ENCODE results near the gene FRMD1. TPM values are rescaled to one million over a fixed set of nuclear protein-coding genes. Genes with fewer than 3 reads are reported as not detected.

The FRMD1 gene
- polyA plus RNA-seq, 1 experiment = not detected

- ChIA-PET POLR2A (no interaction called here), CTCF (interaction anchor here (0.7 kb wide), 1 partner anchor 1244 kb away, joined by 3 read pairs; no protein-coding TSS in a partner anchor)
Observed at GRCh38 chr6:168027521-168027920, 51.5 kb downstream of the FRMD1 start.

GRCh38 chr6:168026925-168027324 is 52.1 kb downstream of the FRMD1 start:
- H3K27me3 ChIP-seq (ENCODE audit: control insufficient read depth, insufficient read depth, low read length) = peaks cover 3% of the 10 kb centered on the region; the same call in 1 of the 2 replicates
- ChIA-PET CTCF (interaction anchor here (0.7 kb wide), 1 partner anchor 1244 kb away, joined by 3 read pairs; no protein-coding TSS in a partner anchor), POLR2A (no interaction called here)
- DNase-seq (ENCODE audit: low read depth) = no peak
- H3K4me3 ChIP-seq (ENCODE audit: low read depth, low read length) = no peak overlapping the region
- H3K36me3 ChIP-seq (ENCODE audit: control insufficient read depth, insufficient read depth, low read length) = no peaks in the 10 kb centered on the region
- no peak for TF ChIP-seq CTCF (IDR thresholded peaks at IDR 0.05; ENCODE audit: insufficient read depth, low read depth, low read length)

More at GRCh38 chr6:168027521-168027920, 51.5 kb downstream of the FRMD1 start:
- no peak for TF ChIP-seq CTCF (IDR thresholded peaks at IDR 0.05; ENCODE audit: insufficient read depth, low read depth, low read length)
- DNase-seq (ENCODE audit: low read depth) = no peak
- peaks cover 3% of the 10 kb centered on the region; the same call in 1 of the 2 replicates for H3K27me3 ChIP-seq (ENCODE audit: control insufficient read depth, insufficient read depth, low read length)
- H3K36me3 ChIP-seq (ENCODE audit: control insufficient read depth, insufficient read depth, low read length) = no peaks in the 10 kb centered on the region
- no peak overlapping the region for H3K4me3 ChIP-seq (ENCODE audit: low read depth, low read length)

GRCh38 chr6:168025831-168026710 is 52.9 kb downstream of the FRMD1 start:
- no peak for DNase-seq (ENCODE audit: low read depth)
- Histone ChIP-seq H3K4me3 (ENCODE audit: low read depth, low read length) (no peak overlapping the region), H3K27me3 (ENCODE audit: control insufficient read depth, insufficient read depth, low read length) (peaks cover 6% of the 10 kb centered on the region), H3K36me3 (ENCODE audit: control insufficient read depth, insufficient read depth, low read length) (no peaks in the 10 kb centered on the region)
- no peak for TF ChIP-seq CTCF (IDR thresholded peaks at IDR 0.05; ENCODE audit: insufficient read depth, low read depth, low read length)
- ChIA-PET CTCF (no interaction called here), POLR2A (no interaction called here)

- no peak overlapping the region for H3K4me3 ChIP-seq (ENCODE audit: low read depth, low read length)
- ChIA-PET CTCF (no interaction called here), POLR2A (interaction anchor here (0.5 kb wide), 1 partner anchor 188 kb away, joined by 3 read pairs; no protein-coding TSS in a partner anchor)
- TF ChIP-seq CTCF (IDR thresholded peaks at IDR 0.05; ENCODE audit: insufficient read depth, low read depth, low read length) = no peak
- no peak for DNase-seq (ENCODE audit: low read depth)
- peaks cover 6% of the 10 kb centered on the region for H3K27me3 ChIP-seq (ENCODE audit: control insufficient read depth, insufficient read depth, low read length)
- no peaks in the 10 kb centered on the region for H3K36me3 ChIP-seq (ENCODE audit: control insufficient read depth, insufficient read depth, low read length)
Observed at GRCh38 chr6:168024951-168025510, 54.0 kb downstream of the FRMD1 start.

Measured in BJ (cell line).